Thyroid gland (tissue), 4 donors: ENCODE results near the gene PC. TPM values are rescaled to one million over a fixed set of nuclear protein-coding genes. Genes with fewer than 3 reads are reported as not detected.

Experiments used
- DNase-seq, 2 donors: peaks; one replicate each; pipeline ENCODE4 v3.0.0-alpha.2; 2019
- H3K27ac ChIP-seq, 3 donors: fragments of 200-600 bp; sonication (generic); 1 replicate in 2 of 3; 2 replicates in 1 of 3; pipeline ENCODE4 v1.5.1; 2016 to 2019; ENCODE audit warnings: mild to moderate bottlenecking in 1 of 3, moderate library complexity in 1 of 3
- H3K27me3 ChIP-seq: fragments of 200-600 bp; sonication (generic); one replicate; pipeline ENCODE4 v1.5.1; 2019
- H3K36me3 ChIP-seq, 2 donors: fragments of 200-600 bp; sonication (generic); one replicate each; pipeline ENCODE4 v1.5.1; 2016 to 2019
- H3K4me1 ChIP-seq, 2 donors: fragments of 200-600 bp; sonication (generic); one replicate each; pipeline ENCODE4 v1.5.1; 2017 to 2019
- H3K4me3 ChIP-seq, 3 donors: fragments of 200-600 bp; sonication (generic); replicated peaks in 1 of 3; 1 replicate in 2 of 3; 2 replicates in 1 of 3; pipeline ENCODE4 v1.5.1; 2016; ENCODE audit warnings: mild to moderate bottlenecking in 1 of 3
- H3K9me3 ChIP-seq: fragments of 200-600 bp; sonication (generic); one replicate; pipeline ENCODE4 v1.5.1; 2017
- CTCF ChIP-seq, 6 experiments: fragments of 200-600 bp in 3 of 6; fragments of 450-650 bp in 3 of 6; sonication (generic) in 3 of 6; IDR thresholded peaks; one replicate each; pipeline ENCODE4 v1.5.1; 2016 to 2019; ENCODE audit warnings: antibody characterized with exemption in 6 of 6, mild to moderate bottlenecking in 2 of 6, inconsistent platforms in 1 of 6, moderate library complexity in 1 of 6
- POLR2A ChIP-seq, 2 donors: fragments of 450-650 bp; IDR thresholded peaks; one replicate each; pipeline ENCODE4 v1.6.1; 2017; ENCODE audit warnings: antibody characterized with exemption in 2 of 2, mild to moderate bottlenecking in 2 of 2, moderate library complexity in 1 of 2
- WGBS, 2 donors: methylation state at CpG; one replicate each; pipeline ENCODE4 v1.1.5; 2017; 5-methylcytosine and 5-hydroxymethylcytosine counted together
- intact Hi-C: fragments of 100-400 bp; cut with DNase I; formaldehyde crosslinking; loops from one replicate; pipeline ENCODE4 v1.15.1; 2023
- total RNA-seq, 4 donors: library from RNA; depleted of rRNA; stranded (reverse); fragments of >200 nt; gene quantifications; one replicate each; pipeline ENCODE4 v1.2.3, GENCODE V29; 2016

PC gene
- total RNA-seq, 4 donors from 2014 or later = 5.4 to 34.3 (median 21.9) TPM

GRCh38 chr11:67002921-67003411, 44.8 kb upstream of the PC start:
- peaks cover 0 to 2% of the 10 kb centered on the region in 2 donors for H3K4me1 ChIP-seq
- no peaks in the 10 kb centered on the region for H3K36me3 ChIP-seq
- no peak for DNase-seq
- TF ChIP-seq CTCF (IDR thresholded peaks at IDR 0.05) = no peak
- TF ChIP-seq POLR2A (IDR thresholded peaks at IDR 0.05) = no peak
- H3K27ac ChIP-seq = no peak overlapping the region
- 93 to 94% methylated on average over 5 of the region's 5 CpGs for WGBS, 2 donors
- intact Hi-C loops = no loop called here
- H3K4me3 ChIP-seq = no peak overlapping the region
- H3K9me3 ChIP-seq = no peaks in the 10 kb centered on the region
- no peaks in the 10 kb centered on the region for H3K27me3 ChIP-seq

- DNase-seq = no peak
- Histone ChIP-seq H3K4me3 (no peak overlapping the region), H3K4me1 (peaks cover 0 to 2% of the 10 kb centered on the region in 2 donors), H3K27me3 (no peaks in the 10 kb centered on the region), H3K36me3 (no peaks in the 10 kb centered on the region), H3K9me3 (no peaks in the 10 kb centered on the region), H3K27ac (no peak overlapping the region)
- WGBS, 2 donors = 37 to 43% methylated on average over 8 of the region's 8 CpGs
- intact Hi-C loops = no loop called here
- TF ChIP-seq POLR2A (IDR thresholded peaks at IDR 0.05) (no peak), CTCF (IDR thresholded peaks at IDR 0.05) (no peak)
Measured at GRCh38 chr11:67002297-67002913, 44.2 kb upstream of the PC start.

GRCh38 chr11:67001332-67001731, 43.1 kb upstream of the PC start:
- peaks cover 0 to 2% of the 10 kb centered on the region in 2 donors for H3K4me1 ChIP-seq
- WGBS, 2 donors = 96 to 98% methylated on average over 5 of the region's 5 CpGs
- intact Hi-C loops = no loop called here
- no peaks in the 10 kb centered on the region for H3K36me3 ChIP-seq
- TF ChIP-seq CTCF (IDR thresholded peaks at IDR 0.05) (no peak), POLR2A (IDR thresholded peaks at IDR 0.05) (no peak)
- no peak overlapping the region for H3K4me3 ChIP-seq
- H3K27ac ChIP-seq = no peak overlapping the region
- no peak for DNase-seq
- H3K9me3 ChIP-seq = no peaks in the 10 kb centered on the region
- H3K27me3 ChIP-seq = no peaks in the 10 kb centered on the region

GRCh38 chr11:66999555-66999954, 41.4 kb upstream of the PC start:
- WGBS, 2 donors = 89 to 91% methylated on average over 7 of the region's 7 CpGs
- DNase-seq = no peak
- Histone ChIP-seq H3K4me3 (no peak overlapping the region), H3K4me1 (peaks cover 0 to 2% of the 10 kb centered on the region in 2 donors), H3K27me3 (no peaks in the 10 kb centered on the region), H3K36me3 (no peaks in the 10 kb centered on the region), H3K9me3 (no peaks in the 10 kb centered on the region), H3K27ac (no peak overlapping the region)
- TF ChIP-seq CTCF (IDR thresholded peaks at IDR 0.05) (no peak), POLR2A (IDR thresholded peaks at IDR 0.05) (no peak)
- intact Hi-C loops = no loop called here

GRCh38 chr11:66996609-66997273, 38.6 kb upstream of the PC start:
- H3K4me1 ChIP-seq = no peaks in the 10 kb centered on the region
- H3K27me3 ChIP-seq = no peaks in the 10 kb centered on the region
- 50 to 59% methylated on average over 8 of the region's 8 CpGs for WGBS, 2 donors
- H3K27ac ChIP-seq = no peak overlapping the region
- no peaks in the 10 kb centered on the region for H3K9me3 ChIP-seq
- no peak for TF ChIP-seq POLR2A (IDR thresholded peaks at IDR 0.05)
- no peak for TF ChIP-seq CTCF (IDR thresholded peaks at IDR 0.05)
- no peak for DNase-seq
- intact Hi-C loops = no loop called here
- no peak overlapping the region for H3K4me3 ChIP-seq
- H3K36me3 ChIP-seq = no peaks in the 10 kb centered on the region
